Measurements from ENCODE around the gene TOR4A.
"Not testable (repeated sequence)": the region's sequence is repeated elsewhere in the genome, so short reads cannot be mapped to it uniquely, and the experiment has no call there.

DNA sequence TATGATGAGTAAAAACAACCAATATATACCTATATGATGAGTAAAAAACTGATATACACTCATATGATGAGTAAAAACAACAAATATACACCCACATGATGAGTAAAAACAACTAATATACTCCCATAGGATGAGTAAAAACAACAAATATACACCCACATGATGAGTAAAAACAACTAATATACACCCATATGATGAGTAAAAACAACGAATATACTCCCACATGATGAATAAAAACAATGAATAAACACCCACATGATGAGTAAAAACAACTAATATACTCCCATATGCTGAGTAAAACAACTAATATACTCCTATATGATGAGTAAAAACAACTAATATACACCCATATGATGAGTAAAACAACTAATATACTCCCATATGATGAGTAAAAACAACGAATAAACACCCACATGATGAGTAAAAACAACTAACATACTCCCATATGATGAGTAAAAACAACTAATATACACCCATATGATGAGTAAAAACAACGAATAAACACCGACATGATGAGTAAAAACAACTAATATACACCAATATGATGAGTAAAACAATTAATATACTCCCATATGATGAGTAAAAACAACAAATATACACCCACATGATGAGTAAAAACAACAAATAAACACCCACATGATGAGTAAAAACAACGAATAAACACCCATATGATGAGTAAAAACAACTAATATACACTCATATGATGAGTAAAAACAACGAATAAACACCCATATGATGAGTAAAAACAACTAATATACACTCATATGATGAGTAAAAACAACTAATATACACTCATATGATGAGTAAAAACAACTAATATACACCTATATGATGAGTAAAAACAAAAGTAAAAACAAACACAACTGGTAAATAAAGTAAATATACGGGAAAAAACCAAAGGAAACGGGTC, 50.4 kb downstream of the TOR4A start:
- not testable (repeated sequence) for TF ChIP-seq MYC (IDR thresholded peaks at IDR 0.05; ENCODE audit: borderline replicate concordance, low read length); POLR2A (IDR thresholded peaks at IDR 0.05; ENCODE audit: low read length); EP300 (IDR thresholded peaks at IDR 0.05); FOSL2 (IDR thresholded peaks at IDR 0.05); FOSL2 (CRISPR knock-in tag; IDR thresholded peaks at IDR 0.05); SREBF2 (IDR thresholded peaks at IDR 0.05); RCOR1 (IDR thresholded peaks at IDR 0.05; ENCODE audit: low read depth, low read length); NFE2L2 (conservative IDR thresholded peaks at IDR 0.05; ENCODE audit: low read length); SMC3 (IDR thresholded peaks at IDR 0.05)
- TF ChIP-seq, protein P1, sequence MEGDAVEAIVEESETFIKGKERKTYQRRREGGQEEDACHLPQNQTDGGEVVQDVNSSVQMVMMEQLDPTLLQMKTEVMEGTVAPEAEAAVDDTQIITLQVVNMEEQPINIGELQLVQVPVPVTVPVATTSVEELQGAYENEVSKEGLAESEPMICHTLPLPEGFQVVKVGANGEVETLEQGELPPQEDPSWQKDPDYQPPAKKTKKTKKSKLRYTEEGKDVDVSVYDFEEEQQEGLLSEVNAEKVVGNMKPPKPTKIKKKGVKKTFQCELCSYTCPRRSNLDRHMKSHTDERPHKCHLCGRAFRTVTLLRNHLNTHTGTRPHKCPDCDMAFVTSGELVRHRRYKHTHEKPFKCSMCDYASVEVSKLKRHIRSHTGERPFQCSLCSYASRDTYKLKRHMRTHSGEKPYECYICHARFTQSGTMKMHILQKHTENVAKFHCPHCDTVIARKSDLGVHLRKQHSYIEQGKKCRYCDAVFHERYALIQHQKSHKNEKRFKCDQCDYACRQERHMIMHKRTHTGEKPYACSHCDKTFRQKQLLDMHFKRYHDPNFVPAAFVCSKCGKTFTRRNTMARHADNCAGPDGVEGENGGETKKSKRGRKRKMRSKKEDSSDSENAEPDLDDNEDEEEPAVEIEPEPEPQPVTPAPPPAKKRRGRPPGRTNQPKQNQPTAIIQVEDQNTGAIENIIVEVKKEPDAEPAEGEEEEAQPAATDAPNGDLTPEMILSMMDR (IDR thresholded peaks at IDR 0.05), result not testable (repeated sequence)
- TF ChIP-seq, protein P2, sequence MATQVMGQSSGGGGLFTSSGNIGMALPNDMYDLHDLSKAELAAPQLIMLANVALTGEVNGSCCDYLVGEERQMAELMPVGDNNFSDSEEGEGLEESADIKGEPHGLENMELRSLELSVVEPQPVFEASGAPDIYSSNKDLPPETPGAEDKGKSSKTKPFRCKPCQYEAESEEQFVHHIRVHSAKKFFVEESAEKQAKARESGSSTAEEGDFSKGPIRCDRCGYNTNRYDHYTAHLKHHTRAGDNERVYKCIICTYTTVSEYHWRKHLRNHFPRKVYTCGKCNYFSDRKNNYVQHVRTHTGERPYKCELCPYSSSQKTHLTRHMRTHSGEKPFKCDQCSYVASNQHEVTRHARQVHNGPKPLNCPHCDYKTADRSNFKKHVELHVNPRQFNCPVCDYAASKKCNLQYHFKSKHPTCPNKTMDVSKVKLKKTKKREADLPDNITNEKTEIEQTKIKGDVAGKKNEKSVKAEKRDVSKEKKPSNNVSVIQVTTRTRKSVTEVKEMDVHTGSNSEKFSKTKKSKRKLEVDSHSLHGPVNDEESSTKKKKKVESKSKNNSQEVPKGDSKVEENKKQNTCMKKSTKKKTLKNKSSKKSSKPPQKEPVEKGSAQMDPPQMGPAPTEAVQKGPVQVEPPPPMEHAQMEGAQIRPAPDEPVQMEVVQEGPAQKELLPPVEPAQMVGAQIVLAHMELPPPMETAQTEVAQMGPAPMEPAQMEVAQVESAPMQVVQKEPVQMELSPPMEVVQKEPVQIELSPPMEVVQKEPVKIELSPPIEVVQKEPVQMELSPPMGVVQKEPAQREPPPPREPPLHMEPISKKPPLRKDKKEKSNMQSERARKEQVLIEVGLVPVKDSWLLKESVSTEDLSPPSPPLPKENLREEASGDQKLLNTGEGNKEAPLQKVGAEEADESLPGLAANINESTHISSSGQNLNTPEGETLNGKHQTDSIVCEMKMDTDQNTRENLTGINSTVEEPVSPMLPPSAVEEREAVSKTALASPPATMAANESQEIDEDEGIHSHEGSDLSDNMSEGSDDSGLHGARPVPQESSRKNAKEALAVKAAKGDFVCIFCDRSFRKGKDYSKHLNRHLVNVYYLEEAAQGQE (IDR thresholded peaks at IDR 0.05), result not testable (repeated sequence)
- TF ChIP-seq, protein P3, sequence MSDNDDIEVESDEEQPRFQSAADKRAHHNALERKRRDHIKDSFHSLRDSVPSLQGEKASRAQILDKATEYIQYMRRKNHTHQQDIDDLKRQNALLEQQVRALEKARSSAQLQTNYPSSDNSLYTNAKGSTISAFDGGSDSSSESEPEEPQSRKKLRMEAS (IDR thresholded peaks at IDR 0.05), result not testable (repeated sequence)
- TF ChIP-seq RNF2 (IDR thresholded peaks at IDR 0.05; ENCODE audit: borderline replicate concordance, low read depth), result peak; percentile 99
